Ectodermal cell (in vitro differentiated cells): ENCODE measurements around the gene UBB.

ENCODE experiments used
- H3K27ac ChIP-seq: 2 replicates; pipeline ENCODE4 v1.7.0; 2013; ENCODE audit warnings: mild to moderate bottlenecking, low read depth, low read length; ENCODE audit not compliant: insufficient read depth, poor library complexity, severe bottlenecking
- H3K27me3 ChIP-seq: 2 replicates; pipeline ENCODE4 v1.7.0; 2013; ENCODE audit warnings: mild to moderate bottlenecking, low read length; ENCODE audit not compliant: insufficient read depth, control insufficient read depth, poor library complexity, severe bottlenecking
- H3K36me3 ChIP-seq: one replicate; pipeline ENCODE4 v1.7.0; 2013; ENCODE audit warnings: low read length; ENCODE audit not compliant: control insufficient read depth, insufficient read depth
- H3K4me1 ChIP-seq: one replicate; pipeline ENCODE4 v1.7.0; 2013; ENCODE audit warnings: low read length; ENCODE audit not compliant: control insufficient read depth, insufficient read depth
- H3K4me3 ChIP-seq: 2 replicates; pipeline ENCODE4 v1.7.0; 2013; ENCODE audit warnings: low read depth, low read length, control low read depth; ENCODE audit not compliant: insufficient read depth
- H3K9me3 ChIP-seq: 2 replicates; pipeline ENCODE4 v1.7.0; 2013; ENCODE audit warnings: mild to moderate bottlenecking, low read length, moderate library complexity; ENCODE audit not compliant: control insufficient read depth
- WGBS, 2 experiments: methylation state at CpG; one replicate each; pipeline ENCODE4 v1.1.7; 2013; ENCODE audit warnings: missing lambda C conversion rate in 2 of 2; 5-methylcytosine and 5-hydroxymethylcytosine counted together

Gene UBB

GRCh38 chr17:16428098-16428882 lies 47.4 kb downstream of the UBB start:
- no peaks in the 10 kb centered on the region for H3K9me3 ChIP-seq
- no peaks in the 10 kb centered on the region for H3K36me3 ChIP-seq
- WGBS, 2 experiments, result 84 to 85% methylated on average over 15 of the region's 15 CpGs
- no peak overlapping the region for H3K27ac ChIP-seq
- no peak overlapping the region for H3K4me3 ChIP-seq
- no peaks in the 10 kb centered on the region for H3K4me1 ChIP-seq
- H3K27me3 ChIP-seq, result no peaks in the 10 kb centered on the region

GRCh38 chr17:16429083-16429482 lies 48.2 kb downstream of the UBB start:
- Histone ChIP-seq H3K36me3 (no peaks in the 10 kb centered on the region), H3K4me3 (no peak overlapping the region), H3K27me3 (no peaks in the 10 kb centered on the region), H3K9me3 (no peaks in the 10 kb centered on the region), H3K4me1 (no peaks in the 10 kb centered on the region), H3K27ac (no peak overlapping the region)
- WGBS, 2 experiments, result 95 to 97% methylated on average over 9 of the region's 9 CpGs

- WGBS, 2 experiments, result 75 to 78% methylated on average over 6 of the region's 6 CpGs
- Histone ChIP-seq H3K9me3 (no peaks in the 10 kb centered on the region), H3K4me3 (no peak overlapping the region), H3K27me3 (no peaks in the 10 kb centered on the region), H3K36me3 (no peaks in the 10 kb centered on the region), H3K27ac (no peak overlapping the region), H3K4me1 (no peaks in the 10 kb centered on the region)
Measured at GRCh38 chr17:16430650-16431049, 49.8 kb downstream of the UBB start.

- no peak overlapping the region for H3K27ac ChIP-seq
- no peak overlapping the region for H3K4me3 ChIP-seq
- no peaks in the 10 kb centered on the region for H3K36me3 ChIP-seq
- H3K9me3 ChIP-seq, result no peaks in the 10 kb centered on the region
- H3K4me1 ChIP-seq, result no peaks in the 10 kb centered on the region
- 90 to 91% methylated on average over 15 of the region's 15 CpGs for WGBS, 2 experiments
- no peaks in the 10 kb centered on the region for H3K27me3 ChIP-seq
Measured at GRCh38 chr17:16432017-16432416, 51.1 kb downstream of the UBB start.
